GM12874 (cell line): ENCODE data around the gene COX6A2.

Source experiments
- CTCF ChIP-seq: IDR thresholded peaks from 2 replicates; pipeline ENCODE4 v1.5.1; 2011; ENCODE audit warnings: low read depth, mild to moderate bottlenecking, control low read depth, low read length, moderate library complexity; ENCODE audit not compliant: insufficient read depth

The COX6A2 gene

DNA sequence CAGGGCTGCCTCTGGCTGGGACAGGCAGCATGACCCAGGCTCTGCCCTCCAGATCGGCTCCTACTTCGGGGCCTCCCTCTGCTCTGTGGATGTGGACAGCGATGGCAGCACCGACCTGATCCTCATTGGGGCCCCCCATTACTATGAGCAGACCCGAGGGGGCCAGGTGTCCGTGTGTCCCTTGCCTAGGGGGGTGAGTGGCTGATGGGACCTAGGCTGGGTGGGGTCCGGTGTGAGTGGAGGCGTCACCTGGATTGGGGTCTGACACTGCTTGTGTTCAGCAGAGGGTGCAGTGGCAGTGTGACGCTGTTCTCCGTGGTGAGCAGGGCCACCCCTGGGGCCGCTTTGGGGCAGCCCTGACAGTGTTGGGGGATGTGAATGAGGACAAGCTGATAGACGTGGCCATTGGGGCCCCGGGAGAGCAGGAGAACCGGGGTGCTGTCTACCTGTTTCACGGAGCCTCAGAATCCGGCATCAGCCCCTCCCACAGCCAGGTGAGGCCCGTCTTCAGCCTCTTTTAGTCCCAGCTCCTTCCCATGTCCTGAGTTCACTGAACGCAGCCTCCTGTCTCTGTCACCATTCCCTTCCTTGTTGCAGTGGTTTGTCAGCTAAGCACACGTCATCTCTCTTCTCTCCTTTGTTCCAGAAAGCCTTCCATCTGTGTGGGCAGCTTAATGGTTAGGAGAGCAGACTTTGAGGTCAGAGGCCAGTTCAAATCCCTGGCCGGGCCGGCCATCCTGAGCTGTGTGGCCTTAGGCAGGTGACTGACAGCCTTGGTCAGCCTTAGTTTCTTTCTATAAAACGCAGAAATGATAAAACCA lies 16.9 kb downstream of the COX6A2 start:
- TF ChIP-seq CTCF, result no peak

- no peak for TF ChIP-seq CTCF
Observed at GRCh38 chr16:31410082-31410481, 18.1 kb downstream of the COX6A2 start.

DNA sequence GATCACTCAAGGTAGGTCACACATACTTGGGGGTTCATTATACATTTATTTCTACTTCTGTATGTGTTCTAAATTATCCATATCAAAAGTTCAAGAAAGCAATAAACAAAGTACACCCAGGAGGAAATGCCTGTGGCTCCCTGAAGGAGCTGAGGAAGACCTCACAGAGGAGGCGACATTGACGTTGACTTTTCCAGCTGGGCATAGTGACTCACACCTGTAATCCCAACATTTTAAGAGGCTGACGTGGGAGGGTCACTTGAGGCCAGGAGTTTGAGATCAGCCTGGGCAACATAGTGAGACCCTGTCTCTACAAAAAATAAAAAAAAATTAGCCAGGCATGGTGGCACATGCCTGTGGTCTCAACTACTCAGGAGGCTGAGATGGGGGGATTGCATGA lies 18.7 kb downstream of the COX6A2 start:
- no peak for TF ChIP-seq CTCF

DNA sequence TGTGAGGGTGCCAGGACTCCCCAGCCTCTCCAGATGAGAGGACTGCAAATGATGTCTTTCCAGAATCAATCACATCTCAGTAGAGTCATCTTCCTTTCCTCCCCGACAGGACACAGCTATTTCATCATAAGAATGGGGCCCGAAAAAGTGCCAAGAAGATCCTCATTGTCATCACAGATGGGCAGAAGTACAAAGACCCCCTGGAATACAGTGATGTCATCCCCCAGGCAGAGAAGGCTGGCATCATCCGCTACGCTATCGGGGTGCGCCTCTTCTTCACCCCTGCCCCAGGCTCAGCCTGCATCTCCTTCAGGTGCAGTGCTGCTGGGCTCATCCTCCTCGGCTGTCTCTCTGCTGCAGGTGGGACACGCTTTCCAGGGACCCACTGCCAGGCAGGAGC lies 20.8 kb downstream of the COX6A2 start:
- TF ChIP-seq CTCF, result no peak

DNA sequence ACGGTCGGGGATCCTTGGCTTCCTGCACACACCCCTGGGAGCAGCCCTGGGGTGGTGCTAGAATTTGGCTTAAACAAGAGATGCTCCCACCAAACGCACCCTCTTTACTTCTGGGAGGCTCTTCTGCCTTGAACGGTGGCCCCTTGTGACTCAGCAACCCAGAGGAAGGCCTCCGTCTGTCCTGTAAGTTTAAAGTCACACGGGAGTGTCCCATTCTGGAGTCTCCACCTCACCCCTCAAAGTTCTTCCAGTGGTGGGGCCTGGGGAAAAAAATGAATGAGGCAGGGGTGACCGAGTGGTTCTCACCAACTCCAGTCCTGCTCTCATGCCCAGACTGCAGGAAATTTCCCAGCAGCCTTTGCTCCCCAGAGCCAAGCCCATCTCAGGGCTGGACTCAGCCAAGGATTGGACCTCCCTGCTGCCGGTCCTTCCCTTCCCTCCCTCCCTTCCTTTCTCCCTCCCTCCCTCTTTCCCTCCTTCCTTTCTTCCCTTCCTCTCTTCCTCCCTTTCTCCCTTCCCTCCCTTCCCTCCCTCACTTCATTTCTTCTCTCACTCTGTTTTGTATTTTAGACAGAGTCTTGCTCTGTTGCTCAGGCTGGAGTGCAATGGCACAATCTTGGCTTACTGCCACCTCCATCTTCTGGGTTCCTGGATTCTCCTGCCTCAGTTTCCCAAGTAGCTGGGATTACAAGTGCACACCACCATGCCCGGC lies 23.7 kb downstream of the COX6A2 start:
- no peak for TF ChIP-seq CTCF

GRCh38 chr16:31403590-31404352 lies 24.4 kb downstream of the COX6A2 start:
- TF ChIP-seq CTCF, result no peak

DNA sequence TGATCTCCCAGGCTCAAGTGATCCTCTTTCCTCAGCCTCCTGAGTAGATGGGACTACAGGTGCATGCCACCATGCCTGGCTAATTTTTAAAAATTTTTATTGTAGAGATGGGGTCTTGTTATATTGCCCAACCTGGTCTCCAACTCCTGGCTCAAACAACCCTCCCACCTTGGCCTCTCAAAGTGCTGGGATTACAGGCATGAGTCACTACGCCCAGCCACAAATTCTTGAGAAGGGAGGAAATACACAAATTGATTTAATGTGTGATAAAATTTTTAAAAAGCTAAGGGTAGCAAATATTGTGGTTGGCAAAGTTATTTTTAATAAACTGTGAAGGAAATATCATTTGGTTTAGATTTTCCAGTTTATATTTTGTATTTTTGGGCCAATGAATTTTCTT lies 25.5 kb downstream of the COX6A2 start:
- TF ChIP-seq CTCF, result no peak
